HepG2 (cell line): ENCODE results near the gene BARX2. TPM values are rescaled to one million over a fixed set of nuclear protein-coding genes. Genes with fewer than 3 reads are reported as not detected.
"Not testable (repeated sequence)": the region's sequence is repeated elsewhere in the genome, so short reads cannot be mapped to it uniquely, and the experiment has no call there.

Experiments used
- ETV5 ChIP-seq: IDR thresholded peaks from 2 replicates; pipeline ENCODE4 v1.6.1; 2018; ENCODE audit warnings: missing biosample characterization, missing genetic modification reagents, inconsistent platforms, borderline replicate concordance
- HNF4A ChIP-seq: sonication (generic); formaldehyde crosslinking; IDR thresholded peaks from 2 replicates; pipeline ENCODE4 v1.4.0; 2020; ENCODE audit warnings: missing genetic modification reagents
- KLF16 ChIP-seq, 2 experiments: sonication (generic) in 1 of 2; formaldehyde crosslinking in 1 of 2; IDR thresholded peaks; 2 replicates each; pipeline versions ENCODE4 v1.6.1 to v1.8.0; 2016 to 2023; ENCODE audit warnings: missing genetic modification reagents in 2 of 2, missing compliant biosample characterization in 1 of 2
- LCORL ChIP-seq, 2 experiments: fragments of 450-650 bp in 1 of 2; sonication (generic) in 1 of 2; formaldehyde crosslinking in 1 of 2; IDR thresholded peaks; 2 replicates each; pipeline versions ENCODE4 v1.5.0 to v1.6.1; 2017 to 2020; ENCODE audit warnings: antibody characterized with exemption in 1 of 2, missing genetic modification reagents in 1 of 2
- NR2F1 ChIP-seq, 2 experiments: fragments of 450-650 bp in 1 of 2; formaldehyde crosslinking in 1 of 2; IDR thresholded peaks; 2 replicates each; pipeline versions ENCODE4 v1.5.0 to v1.6.1; 2016 to 2020; ENCODE audit warnings: mild to moderate bottlenecking in 1 of 2, missing compliant biosample characterization in 1 of 2, missing genetic modification reagents in 1 of 2, moderate library complexity in 1 of 2
- RARA ChIP-seq: IDR thresholded peaks from 2 replicates; pipeline ENCODE4 v1.6.1; 2016; ENCODE audit warnings: missing genetic modification reagents, missing compliant biosample characterization
- SALL1 ChIP-seq: sonication (generic); formaldehyde crosslinking; IDR thresholded peaks from 2 replicates; pipeline ENCODE4 v1.8.0; 2022; ENCODE audit warnings: mild to moderate bottlenecking, missing genetic modification reagents
- SOX6 ChIP-seq, 2 experiments: fragments of 450-650 bp in 1 of 2; sonication (generic) in 1 of 2; formaldehyde crosslinking in 1 of 2; IDR thresholded peaks; 2 replicates each; pipeline versions ENCODE4 v1.4.0 to v1.6.1; 2017 to 2020; ENCODE audit warnings: antibody characterized with exemption in 1 of 2, mild to moderate bottlenecking in 1 of 2, missing genetic modification reagents in 1 of 2
- TAF1 ChIP-seq: sonication (generic); formaldehyde crosslinking; IDR thresholded peaks from 2 replicates; pipeline ENCODE4 v1.4.0; 2020; ENCODE audit warnings: missing genetic modification reagents
- ZNF292 ChIP-seq: sonication (generic); formaldehyde crosslinking; IDR thresholded peaks from 2 replicates; pipeline ENCODE4 v1.8.1; 2022; ENCODE audit warnings: mild to moderate bottlenecking, low read depth, missing genetic modification reagents, borderline replicate concordance
- polyA plus RNA-seq, 8 experiments: library from polyadenylated mRNA; depleted of rRNA in 3 of 8; stranded (reverse) in 7 of 8; unstranded in 1 of 8; fragments of >200 nt; fragmentation: Illumina TruSeq in 4 of 8; extraction: Trizol in 4 of 8; gene quantifications; 2 replicates each; pipeline versions ENCODE4 v1.2.1 to v1.2.3, GENCODE V29; 2011 to 2016; ENCODE audit warnings: low read depth in 4 of 8, missing spikeins in 1 of 8, mixed read lengths in 1 of 8; ENCODE audit not compliant: insufficient read depth in 1 of 8
- total RNA-seq, 5 experiments: library from RNA; depleted of rRNA; stranded (reverse); fragments of >200 nt; fragmentation: Illumina TruSeq; extraction: Trizol; gene quantifications; 2 replicates each; pipeline ENCODE4 v1.2.3, GENCODE V29; 2016; ENCODE audit warnings: low read depth in 1 of 5
- TF ChIP-seq, protein P1 (sequence below): IDR thresholded peaks from 2 replicates; pipeline ENCODE4 v1.4.0; 2020; ENCODE audit warnings: mild to moderate bottlenecking, missing genetic modification reagents
- TF ChIP-seq, protein P2 (sequence below): sonication (generic); formaldehyde crosslinking; IDR thresholded peaks from 2 replicates; pipeline ENCODE4 v1.5.1; 2020; ENCODE audit warnings: mild to moderate bottlenecking, missing genetic modification reagents, moderate library complexity
- TF ChIP-seq, protein P3 (sequence below): IDR thresholded peaks from 2 replicates; pipeline ENCODE4 v1.6.1; 2016
- TF ChIP-seq, protein P4 (sequence below): sonication (generic); formaldehyde crosslinking; IDR thresholded peaks from 2 replicates; pipeline ENCODE4 v1.5.0; 2020; ENCODE audit warnings: mild to moderate bottlenecking, missing genetic modification reagents, borderline replicate concordance

BARX2 gene
- total and polyA plus RNA-seq, 2 of the 13 experiments (the other 11 are each of a cell fraction or from before 2014, with no cell fraction given), result not detected

DNA sequence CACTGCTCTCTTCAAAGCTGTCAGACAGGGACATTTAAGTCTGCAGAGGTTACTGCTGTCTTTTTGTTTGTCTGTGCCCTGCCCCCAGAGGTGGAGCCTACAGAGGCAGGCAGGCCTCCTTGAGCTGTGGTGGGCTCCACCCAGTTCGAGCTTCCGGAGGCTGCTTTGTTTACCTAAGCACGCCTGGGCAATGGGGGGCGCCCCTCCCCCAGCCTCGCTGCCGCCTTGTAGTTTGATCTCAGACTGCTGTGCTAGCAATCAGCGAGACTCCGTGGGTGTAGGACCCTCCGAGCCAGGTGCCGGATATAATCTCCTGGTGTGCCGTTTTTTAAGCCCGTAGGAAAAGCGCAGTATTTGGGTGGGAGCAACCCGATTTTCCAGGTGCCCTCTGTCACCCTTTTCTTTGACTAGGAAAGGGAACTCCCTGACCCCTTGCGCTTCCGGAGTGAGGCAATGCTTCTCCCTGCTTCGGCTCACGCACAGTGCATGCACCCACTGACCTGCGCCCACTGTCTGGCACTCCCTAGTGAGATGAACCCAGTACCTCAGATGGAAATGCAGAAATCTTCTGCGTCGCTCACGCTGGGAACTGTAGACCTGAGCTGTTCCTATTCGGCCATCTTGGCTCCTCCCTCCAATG lies 31.2 kb upstream of the BARX2 start (continued):
- TF ChIP-seq, protein P1, sequence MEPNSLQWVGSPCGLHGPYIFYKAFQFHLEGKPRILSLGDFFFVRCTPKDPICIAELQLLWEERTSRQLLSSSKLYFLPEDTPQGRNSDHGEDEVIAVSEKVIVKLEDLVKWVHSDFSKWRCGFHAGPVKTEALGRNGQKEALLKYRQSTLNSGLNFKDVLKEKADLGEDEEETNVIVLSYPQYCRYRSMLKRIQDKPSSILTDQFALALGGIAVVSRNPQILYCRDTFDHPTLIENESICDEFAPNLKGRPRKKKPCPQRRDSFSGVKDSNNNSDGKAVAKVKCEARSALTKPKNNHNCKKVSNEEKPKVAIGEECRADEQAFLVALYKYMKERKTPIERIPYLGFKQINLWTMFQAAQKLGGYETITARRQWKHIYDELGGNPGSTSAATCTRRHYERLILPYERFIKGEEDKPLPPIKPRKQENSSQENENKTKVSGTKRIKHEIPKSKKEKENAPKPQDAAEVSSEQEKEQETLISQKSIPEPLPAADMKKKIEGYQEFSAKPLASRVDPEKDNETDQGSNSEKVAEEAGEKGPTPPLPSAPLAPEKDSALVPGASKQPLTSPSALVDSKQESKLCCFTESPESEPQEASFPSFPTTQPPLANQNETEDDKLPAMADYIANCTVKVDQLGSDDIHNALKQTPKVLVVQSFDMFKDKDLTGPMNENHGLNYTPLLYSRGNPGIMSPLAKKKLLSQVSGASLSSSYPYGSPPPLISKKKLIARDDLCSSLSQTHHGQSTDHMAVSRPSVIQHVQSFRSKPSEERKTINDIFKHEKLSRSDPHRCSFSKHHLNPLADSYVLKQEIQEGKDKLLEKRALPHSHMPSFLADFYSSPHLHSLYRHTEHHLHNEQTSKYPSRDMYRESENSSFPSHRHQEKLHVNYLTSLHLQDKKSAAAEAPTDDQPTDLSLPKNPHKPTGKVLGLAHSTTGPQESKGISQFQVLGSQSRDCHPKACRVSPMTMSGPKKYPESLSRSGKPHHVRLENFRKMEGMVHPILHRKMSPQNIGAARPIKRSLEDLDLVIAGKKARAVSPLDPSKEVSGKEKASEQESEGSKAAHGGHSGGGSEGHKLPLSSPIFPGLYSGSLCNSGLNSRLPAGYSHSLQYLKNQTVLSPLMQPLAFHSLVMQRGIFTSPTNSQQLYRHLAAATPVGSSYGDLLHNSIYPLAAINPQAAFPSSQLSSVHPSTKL (CRISPR knock-in tag), result peak; percentile 42; the same call in 1 of the 2 replicates
- TF ChIP-seq, protein P2, sequence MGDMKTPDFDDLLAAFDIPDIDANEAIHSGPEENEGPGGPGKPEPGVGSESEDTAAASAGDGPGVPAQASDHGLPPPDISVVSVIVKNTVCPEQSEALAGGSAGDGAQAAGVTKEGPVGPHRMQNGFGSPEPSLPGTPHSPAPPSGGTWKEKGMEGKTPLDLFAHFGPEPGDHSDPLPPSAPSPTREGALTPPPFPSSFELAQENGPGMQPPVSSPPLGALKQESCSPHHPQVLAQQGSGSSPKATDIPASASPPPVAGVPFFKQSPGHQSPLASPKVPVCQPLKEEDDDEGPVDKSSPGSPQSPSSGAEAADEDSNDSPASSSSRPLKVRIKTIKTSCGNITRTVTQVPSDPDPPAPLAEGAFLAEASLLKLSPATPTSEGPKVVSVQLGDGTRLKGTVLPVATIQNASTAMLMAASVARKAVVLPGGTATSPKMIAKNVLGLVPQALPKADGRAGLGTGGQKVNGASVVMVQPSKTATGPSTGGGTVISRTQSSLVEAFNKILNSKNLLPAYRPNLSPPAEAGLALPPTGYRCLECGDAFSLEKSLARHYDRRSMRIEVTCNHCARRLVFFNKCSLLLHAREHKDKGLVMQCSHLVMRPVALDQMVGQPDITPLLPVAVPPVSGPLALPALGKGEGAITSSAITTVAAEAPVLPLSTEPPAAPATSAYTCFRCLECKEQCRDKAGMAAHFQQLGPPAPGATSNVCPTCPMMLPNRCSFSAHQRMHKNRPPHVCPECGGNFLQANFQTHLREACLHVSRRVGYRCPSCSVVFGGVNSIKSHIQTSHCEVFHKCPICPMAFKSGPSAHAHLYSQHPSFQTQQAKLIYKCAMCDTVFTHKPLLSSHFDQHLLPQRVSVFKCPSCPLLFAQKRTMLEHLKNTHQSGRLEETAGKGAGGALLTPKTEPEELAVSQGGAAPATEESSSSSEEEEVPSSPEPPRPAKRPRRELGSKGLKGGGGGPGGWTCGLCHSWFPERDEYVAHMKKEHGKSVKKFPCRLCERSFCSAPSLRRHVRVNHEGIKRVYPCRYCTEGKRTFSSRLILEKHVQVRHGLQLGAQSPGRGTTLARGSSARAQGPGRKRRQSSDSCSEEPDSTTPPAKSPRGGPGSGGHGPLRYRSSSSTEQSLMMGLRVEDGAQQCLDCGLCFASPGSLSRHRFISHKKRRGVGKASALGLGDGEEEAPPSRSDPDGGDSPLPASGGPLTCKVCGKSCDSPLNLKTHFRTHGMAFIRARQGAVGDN (CRISPR knock-in tag), result peak; percentile 45
- TF ChIP-seq, protein P3, sequence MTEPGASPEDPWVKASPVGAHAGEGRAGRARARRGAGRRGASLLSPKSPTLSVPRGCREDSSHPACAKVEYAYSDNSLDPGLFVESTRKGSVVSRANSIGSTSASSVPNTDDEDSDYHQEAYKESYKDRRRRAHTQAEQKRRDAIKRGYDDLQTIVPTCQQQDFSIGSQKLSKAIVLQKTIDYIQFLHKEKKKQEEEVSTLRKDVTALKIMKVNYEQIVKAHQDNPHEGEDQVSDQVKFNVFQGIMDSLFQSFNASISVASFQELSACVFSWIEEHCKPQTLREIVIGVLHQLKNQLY (CRISPR knock-in tag), result peak; percentile 42; the same call in 1 of the 2 replicates
- TF ChIP-seq ETV5 (CRISPR knock-in tag) (peak; percentile 65; the same call in 1 of the 2 replicates), RARA (CRISPR knock-in tag) (peak; percentile 54), KLF16 (CRISPR knock-in tag; IDR thresholded peaks at IDR 0.05) (0 out of 4 replicates have a peak, but pooled peaks of 1 of the 2 experiments have one; percentile 23), HNF4A (CRISPR knock-in tag) (0 out of 2 replicates have a peak, but pooled peaks have one; percentile 11), SALL1 (CRISPR knock-in tag) (peak; percentile 35; the same call in 1 of the 2 replicates), TAF1 (CRISPR knock-in tag) (0 out of 2 replicates have a peak, but pooled peaks have one; percentile 24), NR2F1 (CRISPR knock-in tag; IDR thresholded peaks at IDR 0.05) (0 out of 4 replicates have a peak, but pooled peaks of 1 of the 2 experiments have one; percentile 9), SOX6 (CRISPR knock-in tag; IDR thresholded peaks at IDR 0.05) (peak; percentile 34; the same call in 1 of the 2 replicates), LCORL (CRISPR knock-in tag; IDR thresholded peaks at IDR 0.05) (0 out of 2 replicates have a peak, but pooled peaks have one; percentile 29), ZNF292 (peak; percentile 55; the same call in 1 of the 2 replicates)
- TF ChIP-seq, protein P4, sequence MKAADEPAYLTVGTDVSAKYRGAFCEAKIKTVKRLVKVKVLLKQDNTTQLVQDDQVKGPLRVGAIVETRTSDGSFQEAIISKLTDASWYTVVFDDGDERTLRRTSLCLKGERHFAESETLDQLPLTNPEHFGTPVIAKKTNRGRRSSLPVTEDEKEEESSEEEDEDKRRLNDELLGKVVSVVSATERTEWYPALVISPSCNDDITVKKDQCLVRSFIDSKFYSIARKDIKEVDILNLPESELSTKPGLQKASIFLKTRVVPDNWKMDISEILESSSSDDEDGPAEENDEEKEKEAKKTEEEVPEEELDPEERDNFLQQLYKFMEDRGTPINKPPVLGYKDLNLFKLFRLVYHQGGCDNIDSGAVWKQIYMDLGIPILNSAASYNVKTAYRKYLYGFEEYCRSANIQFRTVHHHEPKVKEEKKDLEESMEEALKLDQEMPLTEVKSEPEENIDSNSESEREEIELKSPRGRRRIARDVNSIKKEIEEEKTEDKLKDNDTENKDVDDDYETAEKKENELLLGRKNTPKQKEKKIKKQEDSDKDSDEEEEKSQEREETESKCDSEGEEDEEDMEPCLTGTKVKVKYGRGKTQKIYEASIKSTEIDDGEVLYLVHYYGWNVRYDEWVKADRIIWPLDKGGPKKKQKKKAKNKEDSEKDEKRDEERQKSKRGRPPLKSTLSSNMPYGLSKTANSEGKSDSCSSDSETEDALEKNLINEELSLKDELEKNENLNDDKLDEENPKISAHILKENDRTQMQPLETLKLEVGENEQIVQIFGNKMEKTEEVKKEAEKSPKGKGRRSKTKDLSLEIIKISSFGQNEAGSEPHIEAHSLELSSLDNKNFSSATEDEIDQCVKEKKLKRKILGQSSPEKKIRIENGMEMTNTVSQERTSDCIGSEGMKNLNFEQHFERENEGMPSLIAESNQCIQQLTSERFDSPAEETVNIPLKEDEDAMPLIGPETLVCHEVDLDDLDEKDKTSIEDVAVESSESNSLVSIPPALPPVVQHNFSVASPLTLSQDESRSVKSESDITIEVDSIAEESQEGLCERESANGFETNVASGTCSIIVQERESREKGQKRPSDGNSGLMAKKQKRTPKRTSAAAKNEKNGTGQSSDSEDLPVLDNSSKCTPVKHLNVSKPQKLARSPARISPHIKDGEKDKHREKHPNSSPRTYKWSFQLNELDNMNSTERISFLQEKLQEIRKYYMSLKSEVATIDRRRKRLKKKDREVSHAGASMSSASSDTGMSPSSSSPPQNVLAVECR (CRISPR knock-in tag), result peak; percentile 25; the same call in 1 of the 2 replicates
- TF ChIP-seq SOX6, LCORL (IDR thresholded peaks at IDR 0.05): not testable (repeated sequence)
